Lower lobe of right lung (tissue), 2 donors: ENCODE data around the gene MYO5B. TPM values are rescaled to one million over a fixed set of nuclear protein-coding genes. Genes with fewer than 3 reads are reported as not detected.

Experiments
- ATAC-seq, 2 donors: fragments of 200-7000 bp; cut with Tn5 transposase; one replicate each; pipeline ENCODE4 v1.9.1; 2020 to 2022; ENCODE audit warnings: mild to moderate bottlenecking in 2 of 2, moderate library complexity in 2 of 2
- DNase-seq: peaks from one replicate; pipeline ENCODE4 v3.0.0-alpha.2; 2020
- H3K27ac ChIP-seq: fragments of 200-600 bp; one replicate; pipeline ENCODE4 v1.8.0; 2022
- H3K27me3 ChIP-seq: fragments of 200-600 bp; one replicate; pipeline ENCODE4 v1.8.0; 2022; ENCODE audit warnings: low read depth
- H3K36me3 ChIP-seq: fragments of 200-600 bp; one replicate; pipeline ENCODE4 v1.8.0; 2022; ENCODE audit warnings: mild to moderate bottlenecking
- H3K4me1 ChIP-seq: fragments of 200-600 bp; one replicate; pipeline ENCODE4 v1.8.0; 2022
- H3K4me3 ChIP-seq: fragments of 200-600 bp; one replicate; pipeline ENCODE4 v1.8.0; 2022; ENCODE audit warnings: mild to moderate bottlenecking
- H3K9me3 ChIP-seq: fragments of 200-600 bp; one replicate; pipeline ENCODE4 v1.8.0; 2022
- CTCF ChIP-seq: fragments of 200-600 bp; IDR thresholded peaks from one replicate; pipeline ENCODE4 v1.8.0; 2022; ENCODE audit warnings: antibody characterized with exemption, mild to moderate bottlenecking
- intact Hi-C: fragments of 100-400 bp; cut with DNase I; formaldehyde crosslinking; loops from one replicate; pipeline ENCODE4 v1.11.0; 2022
- total RNA-seq: library from RNA; stranded (reverse); fragmentation: NEBNext Ultra II Directional; extraction: Animal tissue kit (Norgen Biotek cat#: 25700); gene quantifications from one replicate; pipeline ENCODE4 v1.2.1, GENCODE V29; 2021
- donor health status: DM: no; HTN: yes; CAD: no; lungs with severe emphysema.

Gene MYO5B
- total RNA-seq, 1 donor from 2014 or later = 23.3 TPM

DNA sequence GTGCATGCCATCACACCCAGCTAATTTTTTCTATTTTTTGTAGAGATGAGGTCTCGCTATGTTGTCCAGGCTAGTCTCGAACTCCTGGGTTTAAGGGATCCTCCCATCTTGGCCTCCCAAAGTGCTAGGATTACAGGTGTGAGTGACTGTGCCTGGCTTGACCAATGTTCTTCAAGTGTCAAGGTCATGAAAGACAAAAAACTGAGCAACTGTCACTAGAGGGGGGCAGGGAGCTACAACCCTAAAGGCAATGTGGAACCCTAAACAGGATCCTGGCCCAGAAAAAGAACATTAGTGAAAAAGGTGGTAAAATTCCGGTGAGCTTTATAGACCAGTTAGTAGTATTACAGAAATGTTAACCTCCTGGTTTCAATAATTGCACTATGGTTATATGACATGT is 7.3 kb downstream of the MYO5B start:
- no peak overlapping the region for H3K4me3 ChIP-seq
- no peaks in the 10 kb centered on the region for H3K4me1 ChIP-seq
- H3K27ac ChIP-seq = no peak overlapping the region
- no peak for DNase-seq
- intact Hi-C loops = no loop called here
- H3K9me3 ChIP-seq = no peaks in the 10 kb centered on the region
- H3K27me3 ChIP-seq = peaks cover 11% of the 10 kb centered on the region
- no peak for TF ChIP-seq CTCF
- H3K36me3 ChIP-seq = no peaks in the 10 kb centered on the region
- ATAC-seq = no peak

GRCh38 chr18:50186385-50186784 is 8.6 kb downstream of the MYO5B start:
- Histone ChIP-seq H3K36me3 (no peaks in the 10 kb centered on the region), H3K27me3 (peaks cover 6% of the 10 kb centered on the region), H3K9me3 (no peaks in the 10 kb centered on the region), H3K27ac (no peak overlapping the region), H3K4me1 (no peaks in the 10 kb centered on the region), H3K4me3 (no peak overlapping the region)
- intact Hi-C loops = no loop called here
- DNase-seq (no peak), ATAC-seq (no peak)
- TF ChIP-seq CTCF = no peak

DNA sequence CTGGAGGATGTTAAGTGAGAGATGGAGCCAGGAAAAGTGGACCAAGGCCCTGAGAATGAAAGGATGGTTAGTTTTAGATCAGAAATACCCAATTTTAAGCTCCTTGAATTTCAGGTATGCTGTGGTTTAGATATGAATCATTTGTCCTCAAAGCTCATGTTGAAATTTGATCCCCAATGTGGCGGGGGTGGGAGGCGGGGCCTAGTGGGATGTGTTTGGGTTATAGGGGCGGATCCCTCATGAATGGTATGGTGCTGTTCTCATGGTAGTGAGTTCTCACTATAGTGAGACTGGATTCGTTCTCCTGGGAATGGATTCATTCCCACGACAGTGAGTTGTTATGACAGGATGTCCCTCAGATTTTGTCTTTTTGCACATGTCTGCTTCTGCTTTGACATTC is 11.4 kb downstream of the MYO5B start:
- H3K4me3 ChIP-seq = no peak overlapping the region
- ATAC-seq = no peak
- intact Hi-C loops = no loop called here
- H3K27me3 ChIP-seq = no peaks in the 10 kb centered on the region
- no peaks in the 10 kb centered on the region for H3K36me3 ChIP-seq
- DNase-seq = no peak
- no peak for TF ChIP-seq CTCF
- no peak overlapping the region for H3K27ac ChIP-seq
- H3K4me1 ChIP-seq = no peaks in the 10 kb centered on the region
- no peaks in the 10 kb centered on the region for H3K9me3 ChIP-seq

DNA sequence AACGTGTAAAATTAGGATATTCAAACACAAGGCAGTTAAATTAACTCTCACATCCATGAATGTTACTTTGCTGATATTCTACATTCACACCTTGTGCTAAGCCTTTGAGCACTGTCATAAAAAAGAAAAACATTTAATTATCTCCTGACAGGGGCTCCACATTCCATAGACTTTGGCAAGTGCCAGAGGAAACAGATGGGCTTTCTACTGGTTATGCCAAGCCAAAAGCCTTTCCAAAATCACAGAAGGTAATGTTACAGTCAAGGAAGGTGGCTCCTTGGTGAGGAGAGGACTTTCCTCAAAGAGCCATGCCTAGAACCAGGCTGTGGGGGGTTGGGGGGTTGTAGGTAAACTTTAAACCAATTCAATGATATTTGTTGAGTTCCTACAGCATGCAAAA is 12.4 kb downstream of the MYO5B start:
- intact Hi-C loops = no loop called here
- H3K27ac ChIP-seq = no peak overlapping the region
- no peak overlapping the region for H3K4me3 ChIP-seq
- H3K27me3 ChIP-seq = no peaks in the 10 kb centered on the region
- DNase-seq (no peak), ATAC-seq (no peak)
- H3K9me3 ChIP-seq = no peaks in the 10 kb centered on the region
- no peaks in the 10 kb centered on the region for H3K36me3 ChIP-seq
- TF ChIP-seq CTCF = no peak
- no peaks in the 10 kb centered on the region for H3K4me1 ChIP-seq

- intact Hi-C loops = no loop called here
- TF ChIP-seq CTCF = no peak
Observed at GRCh38 chr18:50181590-50181989, 13.4 kb downstream of the MYO5B start.

GRCh38 chr18:50179465-50179864 is 15.5 kb downstream of the MYO5B start:
- no peaks in the 10 kb centered on the region for H3K36me3 ChIP-seq
- no peaks in the 10 kb centered on the region for H3K9me3 ChIP-seq
- no peaks in the 10 kb centered on the region for H3K27me3 ChIP-seq
- no peaks in the 10 kb centered on the region for H3K4me1 ChIP-seq
- no peak overlapping the region for H3K4me3 ChIP-seq
- ATAC-seq = no peak
- DNase-seq = no peak
- TF ChIP-seq CTCF = no peak
- H3K27ac ChIP-seq = no peak overlapping the region
- intact Hi-C loops = no loop called here

More at GRCh38 chr18:50181590-50181989, 13.4 kb downstream of the MYO5B start:
- Histone ChIP-seq H3K36me3 (no peaks in the 10 kb centered on the region), H3K27me3 (no peaks in the 10 kb centered on the region), H3K4me3 (no peak overlapping the region), H3K27ac (no peak overlapping the region), H3K9me3 (no peaks in the 10 kb centered on the region), H3K4me1 (no peaks in the 10 kb centered on the region)
- DNase-seq (no peak), ATAC-seq (no peak)
